DMS79 treated with DMSO at 0.1 percent for 48 hours (cell line): ENCODE results near the gene BOLL.
"Not testable (repeated sequence)": the region's sequence is repeated elsewhere in the genome, so short reads cannot be mapped to it uniquely, and the experiment has no call there.

Experiments used
- DNase-seq: peaks from one replicate; lab custom pipeline; 2025; lab: John Stamatoyannopoulos, UW

The BOLL gene

DNA sequence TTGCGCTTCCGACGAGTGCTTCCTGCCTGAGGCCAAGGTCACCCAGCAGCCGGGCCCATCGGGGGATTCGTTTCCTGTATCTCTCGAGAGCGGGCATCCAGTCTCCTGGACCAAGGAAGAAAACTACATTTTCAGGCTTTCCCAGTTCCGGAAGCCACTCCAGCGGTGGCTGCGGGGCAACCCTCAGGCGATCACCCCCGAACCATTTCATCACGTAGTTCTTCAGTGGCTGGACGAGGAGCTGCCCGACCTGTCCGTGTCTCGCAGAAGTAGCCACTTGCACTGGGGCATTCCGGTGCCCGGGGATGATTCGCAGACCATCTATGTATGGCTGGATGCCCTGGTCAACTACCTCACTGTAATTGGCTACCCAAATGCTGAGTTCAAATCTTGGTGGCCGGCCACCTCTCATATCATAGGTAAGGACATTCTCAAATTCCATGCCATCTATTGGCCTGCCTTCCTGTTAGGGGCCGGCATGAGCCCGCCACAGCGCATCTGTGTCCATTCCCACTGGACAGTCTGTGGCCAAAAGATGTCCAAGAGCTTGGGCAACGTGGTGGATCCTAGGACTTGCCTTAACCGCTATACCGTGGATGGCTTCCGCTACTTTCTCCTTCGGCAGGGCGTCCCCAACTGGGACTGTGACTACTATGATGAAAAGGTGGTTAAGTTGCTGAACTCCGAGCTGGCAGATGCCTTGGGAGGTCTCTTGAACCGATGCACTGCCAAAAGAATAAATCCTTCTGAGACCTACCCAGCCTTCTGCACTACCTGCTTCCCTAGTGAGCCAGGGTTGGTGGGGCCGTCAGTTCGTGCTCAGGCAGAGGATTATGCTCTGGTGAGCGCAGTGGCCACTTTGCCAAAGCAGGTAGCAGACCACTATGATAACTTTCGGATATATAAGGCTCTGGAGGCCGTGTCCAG is 78.9 kb downstream of the BOLL start:
- DNase-seq = no peak

DNA sequence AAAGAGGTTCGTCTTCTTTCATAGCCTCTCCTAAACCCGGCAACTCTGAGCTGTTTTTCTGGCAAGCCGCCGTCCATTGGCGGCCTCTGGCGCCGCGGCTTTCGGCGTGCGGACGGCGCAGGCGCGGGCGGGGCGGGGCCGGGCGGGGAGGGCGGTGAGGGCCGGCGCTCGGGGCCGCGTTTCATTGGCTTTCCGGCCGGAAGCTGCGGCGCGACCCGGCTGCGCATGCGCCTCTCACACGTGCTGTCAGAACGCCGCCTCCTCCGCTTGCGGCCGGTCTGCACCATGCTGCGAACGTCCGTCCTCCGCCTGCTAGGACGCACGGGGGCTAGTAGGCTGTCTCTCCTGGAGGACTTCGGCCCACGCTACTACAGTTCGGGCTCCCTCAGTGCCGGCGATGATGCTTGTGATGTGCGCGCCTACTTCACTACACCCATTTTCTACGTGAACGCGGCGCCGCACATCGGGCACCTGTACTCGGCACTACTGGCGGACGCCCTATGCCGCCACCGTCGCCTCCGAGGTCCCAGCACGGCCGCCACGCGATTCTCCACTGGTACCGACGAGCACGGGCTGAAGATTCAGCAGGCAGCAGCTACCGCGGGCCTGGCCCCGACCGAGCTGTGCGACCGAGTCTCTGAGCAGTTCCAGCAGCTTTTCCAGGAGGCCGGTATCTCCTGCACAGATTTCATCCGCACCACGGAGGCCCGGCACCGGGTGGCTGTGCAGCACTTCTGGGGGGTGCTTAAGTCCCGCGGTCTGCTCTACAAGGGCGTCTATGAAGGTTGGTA is 79.8 kb downstream of the BOLL start, which contains the start of gene MARS2:
Gene MARS2, plus strand, starts transcription at position 249 of the 791 bp plus-strand sequence. Its CDS starts 37 bp downstream, at position 286.
- peak; percentile 85 for DNase-seq

DNA sequence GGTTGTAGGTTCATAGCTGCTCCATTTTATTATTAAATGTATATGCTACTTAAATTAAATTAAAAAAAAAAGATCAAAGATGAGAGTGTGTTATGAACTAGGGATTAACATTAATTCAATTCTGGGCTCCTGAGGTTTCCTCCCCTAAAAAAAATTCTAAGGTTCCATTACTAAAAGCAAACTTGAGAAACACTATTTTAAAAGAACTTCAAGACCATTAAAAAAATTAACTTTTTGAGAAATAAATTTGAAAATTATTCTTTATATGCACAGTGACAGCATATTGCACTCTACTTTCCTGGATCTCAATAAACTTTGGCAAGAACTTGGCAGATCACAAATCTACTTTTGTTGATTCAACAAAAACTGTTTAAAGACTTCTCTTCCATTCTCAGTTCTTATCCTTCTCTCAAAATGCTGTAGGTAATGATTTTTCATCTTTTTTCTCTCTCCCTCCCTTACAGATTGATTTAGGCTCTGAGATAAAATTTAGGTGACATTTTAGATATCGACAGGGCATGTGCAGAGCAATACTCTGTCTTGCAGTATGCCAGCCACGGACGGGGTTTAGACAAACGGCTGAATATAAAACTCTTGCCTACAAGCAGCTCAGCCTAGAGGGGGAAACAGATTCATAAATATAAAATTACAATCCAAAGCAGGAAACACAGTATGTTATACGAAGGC is 80.5 kb downstream of the BOLL start:
- no peak for DNase-seq

DNA sequence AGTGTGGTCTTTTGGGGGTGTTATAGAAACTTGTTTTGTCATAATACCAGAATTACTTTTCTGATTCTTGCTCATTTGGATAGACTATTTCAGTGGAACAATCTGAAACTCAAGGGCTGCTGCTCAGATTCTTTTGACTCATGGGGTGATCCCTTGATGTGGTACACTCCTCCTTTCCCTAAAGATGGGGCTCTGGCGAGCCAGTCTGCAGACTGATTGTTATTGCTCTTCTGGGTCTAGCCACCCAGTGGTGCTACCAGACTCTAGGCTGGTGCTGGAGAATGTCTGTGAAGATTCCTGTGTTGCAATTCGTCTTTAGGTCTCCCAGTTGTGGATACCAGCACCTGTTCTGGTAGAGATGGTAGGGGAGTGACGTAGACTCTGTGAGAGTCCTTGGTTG is 84.2 kb downstream of the BOLL start:
- no peak for DNase-seq

DNA sequence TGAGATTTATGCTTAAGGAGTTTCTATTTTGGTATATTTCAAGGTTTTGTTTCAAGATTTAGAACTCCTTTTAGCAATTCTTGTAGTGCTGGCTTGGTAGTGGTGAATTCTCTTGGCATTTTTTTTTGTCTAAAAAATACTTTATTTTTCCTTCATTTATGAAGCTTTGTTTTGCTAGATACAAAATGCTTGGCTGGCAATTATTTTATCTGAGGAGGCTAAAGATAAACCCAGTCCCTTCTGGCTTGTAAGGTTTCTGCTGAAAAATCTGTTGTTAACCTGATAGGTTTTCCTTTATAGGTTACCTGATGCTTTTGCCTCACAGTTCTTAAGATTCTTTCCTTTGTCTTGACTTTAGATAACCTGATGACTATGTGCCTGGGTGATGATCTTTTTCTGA is 85.4 kb downstream of the BOLL start:
- DNase-seq = not testable (repeated sequence)

DNA sequence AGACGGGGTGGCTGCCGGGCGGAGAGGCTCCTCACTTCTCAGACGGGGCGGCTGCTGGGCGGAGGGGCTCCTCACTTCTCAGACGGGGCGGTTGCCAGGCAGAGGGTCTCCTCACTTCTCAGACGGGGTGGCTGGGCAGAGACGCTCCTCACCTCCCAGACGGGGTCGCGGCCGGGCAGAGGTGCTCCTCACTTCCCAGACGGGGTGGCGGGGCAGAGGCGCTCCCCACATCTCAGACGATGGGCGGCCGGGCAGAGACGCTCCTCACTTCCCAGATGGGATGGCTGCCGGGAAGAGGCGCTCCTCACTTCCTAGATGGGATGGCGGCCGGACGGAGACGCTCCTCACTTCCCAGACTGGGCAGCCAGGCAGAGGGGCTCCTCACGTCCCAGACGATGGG is 88.5 kb downstream of the BOLL start:
- DNase-seq = not testable (repeated sequence)

DNA sequence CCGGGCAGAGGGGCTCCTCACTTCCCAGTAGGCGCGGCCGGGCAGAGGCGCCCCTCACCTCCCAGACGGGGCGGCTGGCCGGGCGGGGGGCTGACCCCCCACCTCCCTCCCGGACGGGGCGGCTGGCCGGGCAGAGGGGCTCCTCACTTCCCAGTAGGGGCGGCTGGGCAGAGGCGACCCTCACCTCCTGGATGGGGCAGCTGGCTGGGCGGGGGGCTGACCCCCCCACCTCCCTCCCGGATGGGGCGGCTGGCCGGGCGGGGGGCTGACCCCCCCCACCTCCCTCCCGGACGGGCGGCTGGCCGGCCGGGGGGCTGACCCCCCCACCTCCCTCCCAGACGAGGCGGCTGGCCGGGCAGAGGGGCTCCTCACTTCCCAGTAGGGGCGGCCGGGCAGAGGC is 89.1 kb downstream of the BOLL start:
- DNase-seq = not testable (repeated sequence)

DNA sequence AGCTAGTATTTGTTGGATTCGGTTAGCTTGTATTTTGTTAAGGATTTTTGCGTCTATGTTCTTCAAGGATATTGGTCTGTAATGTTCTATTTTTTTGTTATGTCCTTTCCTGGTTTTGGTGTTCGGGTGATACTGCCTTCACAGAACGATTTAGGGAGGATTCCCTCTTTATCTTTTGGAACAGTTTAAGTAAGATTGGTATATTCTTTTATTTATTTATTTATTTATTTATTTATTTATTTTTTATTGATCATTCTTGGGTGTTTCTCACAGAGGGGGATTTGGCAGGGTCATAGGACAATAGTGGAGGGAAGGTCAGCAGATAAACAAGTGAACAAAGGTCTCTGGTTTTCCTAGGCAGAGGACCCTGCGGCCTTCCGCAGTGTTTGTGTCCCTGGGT is 89.9 kb downstream of the BOLL start:
- not testable (repeated sequence) for DNase-seq

DNA sequence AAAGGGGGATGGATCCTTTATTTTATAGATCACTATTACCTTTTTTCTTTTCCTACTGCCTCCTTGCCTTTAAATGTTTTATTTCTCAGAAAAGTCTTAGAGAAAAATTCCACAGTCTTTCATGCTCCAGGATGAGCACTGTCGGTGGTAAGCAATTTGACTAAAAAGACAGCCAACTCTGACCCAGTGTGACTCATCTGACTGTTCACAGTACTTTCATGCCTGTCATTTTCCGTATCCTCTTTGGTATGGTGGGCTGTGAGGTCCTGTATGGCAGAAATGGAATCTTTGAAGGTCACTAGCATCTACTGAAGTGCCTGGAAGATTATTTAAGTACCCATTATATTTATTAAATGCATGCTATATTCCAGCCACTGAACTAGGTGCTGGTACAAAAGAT is 107.6 kb downstream of the BOLL start:
- DNase-seq = no peak

DNA sequence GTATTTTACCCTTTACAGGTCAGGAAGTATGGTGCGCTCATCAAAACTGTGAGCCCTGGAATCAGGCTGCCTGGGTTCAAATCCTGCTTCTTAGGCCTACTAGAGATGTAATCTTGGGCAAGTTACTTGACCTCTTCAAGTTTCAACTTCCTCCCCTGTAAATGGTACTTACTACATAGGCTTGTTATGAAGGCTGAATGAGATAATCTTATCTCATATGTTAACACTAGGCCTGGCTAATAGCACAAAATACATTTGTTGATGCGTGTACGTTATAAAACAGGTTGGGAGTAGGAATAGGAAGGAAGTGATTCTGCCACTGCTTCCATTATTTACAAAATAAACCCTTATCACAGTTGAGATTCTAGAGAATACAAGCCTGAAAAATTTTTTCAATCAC is 108.1 kb downstream of the BOLL start:
- DNase-seq = no peak
